Mucosa of rectum (tissue), 2 donors: ENCODE results near the gene PATJ.

Experiments used
- H3K27ac ChIP-seq, 2 donors: one replicate each; pipeline ENCODE4 v1.7.0; 2013; ENCODE audit warnings: inconsistent platforms in 2 of 2, low read depth in 2 of 2, low read length in 2 of 2
- H3K27me3 ChIP-seq, 2 donors: one replicate each; pipeline ENCODE4 v1.7.0; 2013; ENCODE audit warnings: low read length in 2 of 2; ENCODE audit not compliant: control insufficient read depth in 2 of 2, insufficient read depth in 2 of 2
- H3K36me3 ChIP-seq, 2 donors: one replicate each; pipeline ENCODE4 v1.7.0; 2013; ENCODE audit warnings: low read length in 2 of 2; ENCODE audit not compliant: control insufficient read depth in 2 of 2, insufficient read depth in 2 of 2
- H3K4me1 ChIP-seq, 2 donors: one replicate each; pipeline ENCODE4 v1.7.0; 2013; ENCODE audit warnings: low read length in 2 of 2, mild to moderate bottlenecking in 1 of 2; ENCODE audit not compliant: control insufficient read depth in 2 of 2, insufficient read depth in 2 of 2
- H3K4me3 ChIP-seq, 2 donors: one replicate each; pipeline ENCODE4 v1.7.0; 2013; ENCODE audit warnings: low read length in 2 of 2
- H3K9ac ChIP-seq, 2 donors: one replicate each; pipeline ENCODE4 v1.7.0; 2013; ENCODE audit warnings: low read length in 2 of 2, low read depth in 1 of 2, mild to moderate bottlenecking in 1 of 2
- H3K9me3 ChIP-seq, 2 donors: one replicate each; pipeline ENCODE4 v1.7.0; 2013; ENCODE audit warnings: low read length in 2 of 2; ENCODE audit not compliant: control insufficient read depth in 2 of 2
- donor health status: healthy.
- donor health status: Normal muscosa, but diverticular disease.

PATJ gene

DNA sequence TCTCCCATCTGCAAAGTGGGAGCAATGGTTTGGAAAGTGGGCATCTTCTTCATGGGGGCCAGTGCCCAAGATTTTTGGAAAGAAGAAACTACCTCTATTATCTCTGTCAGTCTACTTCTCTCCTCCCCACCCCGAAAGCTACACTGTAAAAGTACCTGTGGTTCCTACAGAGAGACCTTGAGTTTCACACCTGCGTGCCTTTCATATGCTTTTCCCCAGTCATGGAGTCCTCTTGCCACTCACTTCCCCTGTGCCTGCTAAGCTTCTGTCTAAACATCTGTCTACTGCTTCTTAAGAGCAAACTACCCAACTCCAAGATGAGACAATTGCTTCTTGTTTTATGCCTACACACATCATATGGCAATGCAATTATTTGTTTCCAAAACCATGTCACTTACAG, 261.5 kb downstream of the PATJ start:
- Histone ChIP-seq H3K9ac (no peak overlapping the region), H3K4me1 (no peaks in the 10 kb centered on the region), H3K36me3 (peaks cover 0 to 3% of the 10 kb centered on the region in 2 donors), H3K4me3 (no peak overlapping the region), H3K27me3 (no peaks in the 10 kb centered on the region), H3K9me3 (no peaks in the 10 kb centered on the region), H3K27ac (no peak overlapping the region)

GRCh38 chr1:62006690-62007089, 264.4 kb downstream of the PATJ start:
- no peaks in the 10 kb centered on the region for H3K27me3 ChIP-seq
- H3K4me3 ChIP-seq = no peak overlapping the region
- H3K4me1 ChIP-seq = no peaks in the 10 kb centered on the region
- no peak overlapping the region for H3K27ac ChIP-seq
- H3K9me3 ChIP-seq = no peaks in the 10 kb centered on the region
- peaks cover 0 to 3% of the 10 kb centered on the region in 2 donors for H3K36me3 ChIP-seq
- no peak overlapping the region for H3K9ac ChIP-seq

- Histone ChIP-seq H3K9ac (no peak overlapping the region), H3K4me3 (no peak overlapping the region), H3K27me3 (no peaks in the 10 kb centered on the region), H3K27ac (no peak overlapping the region), H3K36me3 (peaks cover 2 to 3% of the 10 kb centered on the region in 2 donors), H3K4me1 (no peaks in the 10 kb centered on the region), H3K9me3 (no peaks in the 10 kb centered on the region)
These were observed 268.7 kb downstream of the PATJ start for GRCh38 chr1:62011006-62011405.

GRCh38 chr1:62012095-62012494, 269.8 kb downstream of the PATJ start:
- Histone ChIP-seq H3K27ac (no peak overlapping the region), H3K9ac (no peak overlapping the region), H3K9me3 (no peaks in the 10 kb centered on the region), H3K4me3 (no peak overlapping the region), H3K27me3 (no peaks in the 10 kb centered on the region), H3K36me3 (peaks cover 2 to 3% of the 10 kb centered on the region in 2 donors), H3K4me1 (no peaks in the 10 kb centered on the region)

GRCh38 chr1:62012836-62013235, 270.6 kb downstream of the PATJ start:
- no peaks in the 10 kb centered on the region for H3K9me3 ChIP-seq
- peaks cover 0 to 4% of the 10 kb centered on the region in 2 donors for H3K36me3 ChIP-seq
- no peaks in the 10 kb centered on the region for H3K4me1 ChIP-seq
- no peak overlapping the region for H3K4me3 ChIP-seq
- H3K27me3 ChIP-seq = no peaks in the 10 kb centered on the region
- H3K27ac ChIP-seq = no peak overlapping the region
- H3K9ac ChIP-seq = no peak overlapping the region

GRCh38 chr1:62013264-62013663, 271.0 kb downstream of the PATJ start:
- no peak overlapping the region for H3K4me3 ChIP-seq
- no peaks in the 10 kb centered on the region for H3K4me1 ChIP-seq
- no peak overlapping the region for H3K27ac ChIP-seq
- no peaks in the 10 kb centered on the region for H3K27me3 ChIP-seq
- H3K36me3 ChIP-seq = peaks cover 0 to 8% of the 10 kb centered on the region in 2 donors
- H3K9ac ChIP-seq = no peak overlapping the region
- H3K9me3 ChIP-seq = no peaks in the 10 kb centered on the region

DNA sequence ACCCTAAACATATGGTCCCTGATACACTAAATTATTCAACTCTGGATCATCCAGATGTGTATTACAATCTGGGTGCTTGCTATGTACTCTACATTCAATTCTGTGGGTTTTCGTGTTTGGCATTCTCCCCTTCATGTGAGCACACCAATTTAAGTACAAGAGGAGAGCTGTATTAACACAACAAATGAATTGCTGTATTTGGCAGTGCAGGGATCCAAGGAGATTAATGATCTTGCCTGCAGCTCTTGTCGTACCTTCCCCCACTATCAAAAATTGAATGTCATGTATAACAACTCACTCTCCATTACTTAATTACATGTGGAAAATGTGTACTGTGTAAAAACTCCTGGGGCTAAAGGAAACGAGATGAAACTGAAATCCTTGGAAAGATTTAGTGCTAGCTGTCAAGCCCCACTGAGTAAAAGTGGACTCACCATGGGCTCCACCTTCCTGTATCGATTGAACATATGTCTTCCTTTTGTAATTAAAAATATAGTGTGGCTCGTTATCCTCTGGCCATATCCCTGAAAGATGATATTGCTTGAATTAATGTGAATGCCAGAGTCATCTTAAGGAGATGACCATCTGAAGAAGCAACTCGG, 280.2 kb downstream of the PATJ start:
- H3K36me3 ChIP-seq = peaks cover 0 to 11% of the 10 kb centered on the region in 2 donors
- no peaks in the 10 kb centered on the region for H3K27me3 ChIP-seq
- H3K4me1 ChIP-seq = no peaks in the 10 kb centered on the region
- no peaks in the 10 kb centered on the region for H3K9me3 ChIP-seq
- no peak overlapping the region for H3K27ac ChIP-seq
- no peak overlapping the region for H3K4me3 ChIP-seq
- no peak overlapping the region for H3K9ac ChIP-seq

GRCh38 chr1:62024690-62025089, 282.4 kb downstream of the PATJ start:
- Histone ChIP-seq H3K4me1 (no peaks in the 10 kb centered on the region), H3K27me3 (no peaks in the 10 kb centered on the region), H3K9ac (no peak overlapping the region), H3K4me3 (no peak overlapping the region), H3K36me3 (peaks cover 0 to 4% of the 10 kb centered on the region in 2 donors), H3K27ac (no peak overlapping the region), H3K9me3 (no peaks in the 10 kb centered on the region)

- Histone ChIP-seq H3K27ac (no peak overlapping the region), H3K9me3 (no peaks in the 10 kb centered on the region), H3K9ac (no peak overlapping the region), H3K36me3 (peaks cover 0 to 4% of the 10 kb centered on the region in 2 donors), H3K27me3 (no peaks in the 10 kb centered on the region), H3K4me3 (no peak overlapping the region), H3K4me1 (no peaks in the 10 kb centered on the region)
These were observed 282.9 kb downstream of the PATJ start for GRCh38 chr1:62025154-62025553.

GRCh38 chr1:62025892-62026291, 283.6 kb downstream of the PATJ start:
- no peaks in the 10 kb centered on the region for H3K27me3 ChIP-seq
- no peaks in the 10 kb centered on the region for H3K4me1 ChIP-seq

GRCh38 chr1:62029704-62030103, 287.4 kb downstream of the PATJ start:
- Histone ChIP-seq H3K4me3 (no peak overlapping the region), H3K9ac (no peak overlapping the region), H3K36me3 (peaks cover 0 to 4% of the 10 kb centered on the region in 2 donors), H3K27me3 (no peaks in the 10 kb centered on the region), H3K4me1 (no peaks in the 10 kb centered on the region), H3K27ac (no peak overlapping the region), H3K9me3 (no peaks in the 10 kb centered on the region)

More at GRCh38 chr1:62025892-62026291, 283.6 kb downstream of the PATJ start:
- no peak overlapping the region for H3K4me3 ChIP-seq
- H3K27ac ChIP-seq = no peak overlapping the region
- no peak overlapping the region for H3K9ac ChIP-seq
- peaks cover 0 to 4% of the 10 kb centered on the region in 2 donors for H3K36me3 ChIP-seq
- no peaks in the 10 kb centered on the region for H3K9me3 ChIP-seq
